NCI-H1092 (cell line): ENCODE results near the gene KCNK10.

ENCODE experiments used
- DNase-seq: peaks from one replicate; lab custom pipeline; 2025; lab: John Stamatoyannopoulos, UW

KCNK10 gene

DNA sequence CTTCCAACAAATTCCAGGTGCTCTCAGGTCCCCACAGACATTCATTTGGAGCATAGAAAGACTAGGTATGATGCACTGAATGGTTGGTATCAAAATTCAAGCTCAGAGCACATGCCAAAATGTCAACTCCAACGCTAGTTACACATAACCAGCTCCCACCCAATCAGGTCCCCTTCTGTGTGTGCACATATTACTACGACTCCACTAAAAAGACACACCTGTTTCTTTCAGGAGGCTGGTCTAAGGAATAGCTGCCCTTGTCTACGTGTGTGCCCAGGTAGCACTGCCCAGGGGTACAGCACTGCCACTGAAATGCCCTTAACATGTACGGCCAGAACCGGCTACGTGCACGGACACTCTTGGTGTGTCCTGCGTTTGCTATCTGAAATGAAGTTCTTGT, 138.1 kb downstream of the KCNK10 start:
- DNase-seq: no peak

- no peak for DNase-seq
Observed at GRCh38 chr14:88181072-88181471, 142.0 kb downstream of the KCNK10 start.

DNA sequence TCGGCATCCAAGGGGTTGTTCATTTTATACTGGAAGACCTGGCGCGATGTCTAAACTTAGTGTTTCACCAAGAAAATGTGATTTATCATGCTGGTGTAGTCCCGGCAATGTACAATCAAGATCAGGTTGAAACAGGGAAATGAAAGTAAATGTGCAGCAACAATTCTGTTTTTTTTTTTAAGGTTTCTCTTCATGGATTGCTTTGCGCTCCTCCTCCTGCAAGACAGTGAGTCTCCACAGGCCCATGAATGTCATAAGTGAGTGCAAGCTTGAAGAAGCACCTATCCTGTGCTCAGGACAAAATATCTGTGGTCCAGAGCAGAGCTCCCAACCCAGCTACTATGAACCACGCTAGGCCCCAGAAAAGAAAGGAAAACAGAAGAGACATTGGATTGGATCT, 143.4 kb downstream of the KCNK10 start:
- DNase-seq: no peak

- no peak for DNase-seq
Observed at GRCh38 chr14:88170333-88170732, 152.7 kb downstream of the KCNK10 start.

GRCh38 chr14:88168498-88169165, 154.4 kb downstream of the KCNK10 start:
- DNase-seq: no peak

DNA sequence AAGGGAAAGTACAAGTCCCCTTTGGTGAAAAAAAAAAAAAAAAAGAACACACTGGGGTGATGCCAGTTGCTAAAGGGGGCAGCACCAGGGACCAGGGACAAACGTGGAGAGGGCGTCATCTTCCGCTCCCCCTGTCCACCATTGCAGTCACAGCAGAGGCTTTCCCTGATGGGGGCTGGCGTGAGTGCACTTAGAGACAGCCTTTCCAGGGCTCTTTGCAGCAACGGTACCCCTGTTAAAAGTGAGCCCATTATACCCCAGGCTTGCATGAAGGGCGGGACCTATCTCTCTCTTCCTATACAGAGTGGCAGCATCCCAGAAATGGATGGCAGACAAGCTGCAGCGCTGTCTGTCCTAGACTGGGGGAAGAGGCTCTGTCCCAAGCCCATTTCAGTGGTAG, 155.0 kb downstream of the KCNK10 start:
- no peak for DNase-seq

DNA sequence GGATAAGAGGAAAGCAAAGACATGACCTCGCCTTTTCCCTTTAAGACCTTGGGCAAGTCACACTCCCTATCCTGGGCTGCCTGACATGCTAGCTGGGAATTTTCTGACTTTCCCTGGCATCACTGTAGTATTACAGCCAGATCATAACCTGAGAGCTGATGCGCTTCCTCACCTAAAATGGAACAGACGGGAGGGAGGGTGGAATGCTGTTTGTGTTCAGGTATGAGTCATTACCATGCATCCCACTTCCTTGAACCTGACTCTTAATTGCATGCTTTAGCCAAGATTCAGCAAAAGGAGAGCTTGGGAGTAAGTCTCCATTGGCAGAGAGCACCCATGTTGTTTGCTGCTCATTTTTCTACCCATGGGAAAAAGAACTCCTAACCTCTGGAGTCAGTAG, 156.5 kb downstream of the KCNK10 start:
- no peak for DNase-seq

GRCh38 chr14:88164906-88165534, 158.0 kb downstream of the KCNK10 start:
- DNase-seq: no peak

GRCh38 chr14:88163731-88164255, 159.3 kb downstream of the KCNK10 start:
- no peak for DNase-seq

DNA sequence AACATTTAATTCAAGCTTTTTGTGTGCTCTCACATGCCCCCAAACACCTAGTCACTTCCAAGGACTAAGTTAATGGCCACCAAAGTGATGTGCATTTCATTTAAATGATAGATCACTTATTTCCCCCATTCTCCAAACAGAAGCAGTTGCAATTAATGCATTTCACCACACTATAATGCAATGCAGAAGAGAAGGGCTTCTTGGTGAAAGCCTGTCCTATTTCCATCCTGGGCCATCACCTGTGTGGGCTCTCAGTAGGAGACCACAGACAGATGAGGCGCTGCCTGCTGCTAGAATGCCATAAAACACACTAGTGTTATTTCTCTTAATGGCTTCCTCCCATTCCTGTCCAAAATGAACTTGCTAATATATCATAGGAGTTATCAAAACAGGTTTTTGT, 166.9 kb downstream of the KCNK10 start:
- DNase-seq: no peak

- no peak for DNase-seq
Observed at GRCh38 chr14:88154926-88155325, 168.1 kb downstream of the KCNK10 start.

GRCh38 chr14:88154321-88154720, 168.7 kb downstream of the KCNK10 start:
- DNase-seq: no peak

DNA sequence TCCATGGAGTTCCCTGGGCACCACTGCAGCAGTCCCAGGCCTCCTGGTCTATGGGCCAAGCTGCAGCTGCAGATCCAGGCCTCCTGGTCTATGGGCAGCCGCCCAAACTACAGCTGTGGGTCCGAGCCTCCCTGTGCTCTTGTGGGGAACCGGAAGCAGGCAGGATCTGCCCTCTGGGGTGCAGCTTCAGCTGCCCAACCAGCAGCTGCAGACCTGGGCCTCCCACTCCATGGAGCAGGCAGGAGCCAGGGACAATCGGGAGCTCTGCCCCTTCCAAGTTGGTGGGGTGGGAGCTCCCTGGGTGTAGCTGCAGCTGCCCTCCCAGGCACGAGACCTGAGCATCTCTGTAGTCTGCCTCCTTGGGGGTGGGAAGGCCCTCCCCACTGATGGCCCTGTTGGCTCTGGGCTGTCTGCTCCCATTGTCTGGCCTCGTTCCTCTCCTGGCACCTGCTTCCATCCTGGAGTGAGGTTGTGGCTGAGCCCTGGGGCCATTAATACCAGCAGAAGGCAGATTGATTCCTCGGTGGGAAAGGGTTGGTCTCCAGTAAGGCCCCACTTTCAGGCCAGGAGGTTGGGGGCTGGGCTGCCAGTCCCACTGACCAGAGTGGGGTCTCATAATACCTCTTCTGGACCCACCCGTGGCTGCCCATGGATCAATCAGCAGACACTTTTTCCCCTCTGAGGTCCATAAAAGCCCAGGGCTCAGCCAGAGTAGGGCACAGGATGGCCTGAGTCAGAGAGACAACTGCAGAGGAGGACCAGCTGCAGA, 176.0 kb downstream of the KCNK10 start:
- no peak for DNase-seq

GRCh38 chr14:88143810-88144209, 179.3 kb downstream of the KCNK10 start:
- no peak for DNase-seq

DNA sequence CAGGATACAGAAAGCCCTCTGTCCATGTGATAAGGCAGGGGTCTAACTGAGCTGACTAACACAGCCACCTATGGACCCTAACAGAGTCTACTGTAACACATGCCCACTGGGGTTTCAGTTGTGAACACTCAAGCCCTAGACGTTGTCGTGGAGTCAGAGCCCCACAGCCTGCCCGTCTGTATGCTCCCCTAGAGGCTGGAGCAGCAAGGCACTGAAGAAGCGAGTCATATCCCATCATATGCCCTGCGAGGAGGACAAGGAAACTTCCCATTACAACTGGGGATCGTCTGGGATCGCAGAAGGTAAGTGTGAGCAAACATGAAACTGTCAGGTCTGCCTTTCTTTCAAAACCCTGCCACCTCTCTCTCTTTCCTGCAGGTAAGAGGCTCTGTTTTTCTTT, 180.1 kb downstream of the KCNK10 start:
- no peak for DNase-seq

- no peak for DNase-seq
Observed at GRCh38 chr14:88140874-88141273, 182.2 kb downstream of the KCNK10 start.

- DNase-seq: no peak
Observed at GRCh38 chr14:88137327-88137726, 185.7 kb downstream of the KCNK10 start.
